GM21717 (cell line): ENCODE results near the gene ABI3BP.

ENCODE experiments used
- ATAC-seq: cut with Tn5 transposase; IDR thresholded peaks from one replicate; pipeline ENCODE4 v1.9.1; 2021; ENCODE audit warnings: mild to moderate bottlenecking, moderate library complexity; ENCODE audit not compliant: unreplicated experiment

ABI3BP gene

GRCh38 chr3:100893108-100893507, 100.1 kb downstream of the ABI3BP start:
- ATAC-seq = no peak

- no peak for ATAC-seq
Observed at GRCh38 chr3:100891827-100892226, 101.4 kb downstream of the ABI3BP start.

GRCh38 chr3:100891033-100891432, 102.2 kb downstream of the ABI3BP start:
- ATAC-seq = no peak

- ATAC-seq = no peak
Observed at GRCh38 chr3:100888881-100889280, 104.3 kb downstream of the ABI3BP start.

GRCh38 chr3:100882571-100882984, 110.6 kb downstream of the ABI3BP start:
- ATAC-seq = no peak

- no peak for ATAC-seq
Observed at GRCh38 chr3:100880845-100881244, 112.4 kb downstream of the ABI3BP start.

- ATAC-seq = no peak
Observed at GRCh38 chr3:100880072-100880471, 113.1 kb downstream of the ABI3BP start.

- ATAC-seq = no peak
Observed at GRCh38 chr3:100879195-100879810, 113.9 kb downstream of the ABI3BP start.

- ATAC-seq = no peak
Observed at GRCh38 chr3:100877286-100877685, 115.9 kb downstream of the ABI3BP start.

- no peak for ATAC-seq
Observed at GRCh38 chr3:100875239-100875638, 118.0 kb downstream of the ABI3BP start.

GRCh38 chr3:100873611-100874010, 119.6 kb downstream of the ABI3BP start:
- no peak for ATAC-seq

- ATAC-seq = no peak
Observed at GRCh38 chr3:100871306-100871705, 121.9 kb downstream of the ABI3BP start.

GRCh38 chr3:100869787-100870186, 123.4 kb downstream of the ABI3BP start:
- ATAC-seq = no peak

GRCh38 chr3:100868894-100869293, 124.3 kb downstream of the ABI3BP start:
- ATAC-seq = no peak

GRCh38 chr3:100868096-100868495, 125.1 kb downstream of the ABI3BP start:
- ATAC-seq = no peak

- no peak for ATAC-seq
Observed at GRCh38 chr3:100865442-100865841, 127.8 kb downstream of the ABI3BP start.

GRCh38 chr3:100864471-100865250, 128.6 kb downstream of the ABI3BP start:
- no peak for ATAC-seq

GRCh38 chr3:100857863-100858262, 135.4 kb downstream of the ABI3BP start:
- no peak for ATAC-seq

- no peak for ATAC-seq
Observed at GRCh38 chr3:100856821-100857220, 136.4 kb downstream of the ABI3BP start.

- ATAC-seq = no peak
Observed at GRCh38 chr3:100852840-100853239, 140.4 kb downstream of the ABI3BP start.

- no peak for ATAC-seq
Observed at GRCh38 chr3:100850701-100851100, 142.5 kb downstream of the ABI3BP start.

GRCh38 chr3:100850156-100850555, 143.1 kb downstream of the ABI3BP start:
- ATAC-seq = no peak
